NCI-H345 (cell line): ENCODE results near the gene CLECL1.

ENCODE experiments used
- DNase-seq: peaks from one replicate; lab custom pipeline; 2025; lab: John Stamatoyannopoulos, UW

The CLECL1 gene

GRCh38 chr12:9732921-9733461 is at the start of gene CLECL1:
TSS of gene CLECL1 (minus strand) at chr12:9733097.
- DNase-seq = no peak

GRCh38 chr12:9781360-9781759 is 48.5 kb upstream of the CLECL1 start:
- DNase-seq = no peak

GRCh38 chr12:9779209-9779608 is 46.3 kb upstream of the CLECL1 start:
- no peak for DNase-seq

- no peak for DNase-seq
These were observed 43.9 kb upstream of the CLECL1 start for GRCh38 chr12:9776781-9777180.

GRCh38 chr12:9773216-9773877 is 40.5 kb upstream of the CLECL1 start:
- DNase-seq = no peak

- no peak for DNase-seq
These were observed 30.1 kb upstream of the CLECL1 start for GRCh38 chr12:9763025-9763424.

GRCh38 chr12:9762369-9762768 is 29.5 kb upstream of the CLECL1 start:
- no peak for DNase-seq

GRCh38 chr12:9761419-9761781 is 28.5 kb upstream of the CLECL1 start:
- no peak for DNase-seq

- DNase-seq = no peak
These were observed 28.0 kb upstream of the CLECL1 start, which contains the start of gene CD69 for GRCh38 chr12:9760699-9761418. TSS of gene CD69 (minus strand) at chr12:9760901. CDS start at chr12:9760820, 81 bp downstream.

- DNase-seq = no peak
These were observed 27.2 kb upstream of the CLECL1 start for GRCh38 chr12:9760120-9760519.

GRCh38 chr12:9759694-9760093 is 26.8 kb upstream of the CLECL1 start:
- DNase-seq = no peak

GRCh38 chr12:9758119-9758518 is 25.2 kb upstream of the CLECL1 start:
- DNase-seq = no peak

GRCh38 chr12:9757433-9758025 is 24.6 kb upstream of the CLECL1 start:
- no peak for DNase-seq

GRCh38 chr12:9756706-9757105 is 23.8 kb upstream of the CLECL1 start:
- DNase-seq = no peak

GRCh38 chr12:9756170-9756569 is 23.3 kb upstream of the CLECL1 start:
- no peak for DNase-seq

GRCh38 chr12:9755567-9755966 is 22.7 kb upstream of the CLECL1 start:
- DNase-seq = no peak

GRCh38 chr12:9755035-9755434 is 22.1 kb upstream of the CLECL1 start:
- DNase-seq = no peak

- DNase-seq = no peak
These were observed 21.4 kb upstream of the CLECL1 start for GRCh38 chr12:9754099-9754927.

GRCh38 chr12:9753498-9753897 is 20.6 kb upstream of the CLECL1 start:
- no peak for DNase-seq

GRCh38 chr12:9753073-9753472 is 20.2 kb upstream of the CLECL1 start:
- DNase-seq = no peak

- DNase-seq = no peak
These were observed 19.4 kb upstream of the CLECL1 start for GRCh38 chr12:9752145-9752933.
